IMR-90 (cell line): ENCODE results near the gene CEP20. TPM values are rescaled to one million over a fixed set of nuclear protein-coding genes. Genes with fewer than 3 reads are reported as not detected.
A peak's percentile ranks its signal among the peaks of the same experiment; 100 is the strongest.

Experiments
- ATAC-seq: fragments of 200-7000 bp; cut with Tn5 transposase; 2 replicates; pipeline ENCODE4 v1.9.1; 2020; ENCODE audit warnings: low read depth, mild to moderate bottlenecking, moderate library complexity
- BruUV-seq: library from RNA; stranded (reverse); fragments of 400-500 nt; replicated peaks from 2 replicates; lab custom pipeline; 2021; lab: Mats Ljungman, UMichigan
- CTCF ChIA-PET: fragments of 300-600 bp; formaldehyde crosslinking; extraction: SDS; loops from one replicate; lab custom pipeline; 2021; ENCODE audit warnings: antibody characterized with exemption; lab: Yijun Ruan, JAX
- POLR2A ChIA-PET: fragments of 300-600 bp; sonication (Branson Sonifier 250); formaldehyde crosslinking; loops from one replicate; lab custom pipeline; 2022; ENCODE audit warnings: antibody characterized with exemption; ENCODE audit not compliant: unreplicated experiment; lab: Charles Lee
- DNase-seq: peaks from one replicate; pipeline ENCODE4 v3.0.0; 2013
- H2AFZ ChIP-seq: replicated peaks from 2 replicates; pipeline ENCODE3; 2013; ENCODE audit warnings: low read length, mild to moderate bottlenecking; ENCODE audit not compliant: poor library complexity
- H2AK5ac ChIP-seq: 2 replicates; pipeline ENCODE4 v1.6.1; 2013; ENCODE audit warnings: low read depth, low read length, inconsistent platforms
- H2AK9ac ChIP-seq: replicated peaks from 2 replicates; pipeline ENCODE3; 2013; ENCODE audit warnings: mild to moderate bottlenecking, low read depth, low read length, moderate library complexity; ENCODE audit not compliant: poor library complexity
- H2BK120ac ChIP-seq: 2 replicates; pipeline ENCODE4 v1.6.1; 2013; ENCODE audit warnings: low read depth, low read length, inconsistent platforms
- H2BK15ac ChIP-seq: 3 replicates; pipeline ENCODE4 v1.6.1; 2013; ENCODE audit warnings: low read depth, low read length, inconsistent platforms
- H2BK20ac ChIP-seq: 2 replicates; pipeline ENCODE4 v1.6.1; 2013; ENCODE audit warnings: low read depth, mild to moderate bottlenecking, inconsistent platforms, low read length, moderate library complexity
- H2BK5ac ChIP-seq: 2 replicates; pipeline ENCODE4 v1.6.1; 2013; ENCODE audit warnings: mild to moderate bottlenecking, low read depth, low read length, inconsistent platforms; ENCODE audit not compliant: poor library complexity, severe bottlenecking
- H3K14ac ChIP-seq: replicated peaks from 2 replicates; pipeline ENCODE4 v1.6.1; 2013; ENCODE audit warnings: low read depth, low read length, inconsistent platforms
- H3K18ac ChIP-seq: 2 replicates; pipeline ENCODE4 v1.6.1; 2013; ENCODE audit warnings: low read depth, low read length, control low read depth
- H3K23ac ChIP-seq: 2 replicates; pipeline ENCODE4 v1.6.1; 2013; ENCODE audit warnings: low read depth, low read length, inconsistent platforms
- H3K27ac ChIP-seq: 2 replicates; pipeline ENCODE4 v1.5.1; 2013; ENCODE audit warnings: mild to moderate bottlenecking, control low read depth, low read length; ENCODE audit not compliant: insufficient read depth
- H3K27me3 ChIP-seq: 2 replicates; pipeline ENCODE4 v1.6.1; 2013; ENCODE audit warnings: low read length; ENCODE audit not compliant: control insufficient read depth, insufficient read depth
- H3K36me3 ChIP-seq: 2 replicates; pipeline ENCODE4 v1.6.1; 2013; ENCODE audit warnings: low read length, mixed read lengths; ENCODE audit not compliant: control insufficient read depth, insufficient read depth
- H3K4ac ChIP-seq: 2 replicates; pipeline ENCODE4 v1.6.1; 2013; ENCODE audit warnings: low read depth, low read length, inconsistent platforms
- H3K4me1 ChIP-seq: 2 replicates; pipeline ENCODE4 v1.6.1; 2013; ENCODE audit warnings: low read length, mixed read lengths; ENCODE audit not compliant: control insufficient read depth, insufficient read depth
- H3K4me2 ChIP-seq: 2 replicates; pipeline ENCODE4 v1.6.1; 2013; ENCODE audit warnings: low read depth, mild to moderate bottlenecking, control low read depth, low read length, moderate library complexity
- H3K4me3 ChIP-seq: 2 replicates; pipeline ENCODE4 v1.5.1; 2013; ENCODE audit warnings: low read depth, mild to moderate bottlenecking, control low read depth, low read length, moderate library complexity; ENCODE audit not compliant: insufficient read depth
- H3K56ac ChIP-seq: 2 replicates; pipeline ENCODE4 v1.6.1; 2013; ENCODE audit warnings: low read length, inconsistent platforms; ENCODE audit not compliant: insufficient read depth; ENCODE audit errors: extremely low read depth
- H3K79me1 ChIP-seq, 2 experiments: 2 replicates each; pipeline ENCODE4 v1.6.1; 2013; ENCODE audit warnings: low read length in 2 of 2, inconsistent platforms in 1 of 2, low read depth in 1 of 2
- H3K9ac ChIP-seq: 2 replicates; pipeline ENCODE4 v1.6.1; 2013; ENCODE audit warnings: low read depth, low read length, control low read depth
- H3K9me1 ChIP-seq: 2 replicates; pipeline ENCODE4 v1.6.1; 2013; ENCODE audit warnings: low read length, inconsistent platforms; ENCODE audit not compliant: insufficient read depth
- H3K9me3 ChIP-seq: 2 replicates; pipeline ENCODE4 v1.6.1; 2013; ENCODE audit warnings: low read length; ENCODE audit not compliant: control insufficient read depth, insufficient read depth
- H4K20me1 ChIP-seq: 2 replicates; pipeline ENCODE4 v1.6.1; 2013; ENCODE audit warnings: low read length, inconsistent platforms; ENCODE audit not compliant: insufficient read depth
- H4K5ac ChIP-seq: 2 replicates; pipeline ENCODE4 v1.6.1; 2013; ENCODE audit warnings: mild to moderate bottlenecking, low read depth, low read length, control low read depth
- H4K8ac ChIP-seq, 2 experiments: 2 replicates each; pipeline ENCODE4 v1.6.1; 2013; ENCODE audit warnings: low read depth in 2 of 2, low read length in 2 of 2, control low read depth in 1 of 2, inconsistent platforms in 1 of 2
- H4K91ac ChIP-seq: 2 replicates; pipeline ENCODE4 v1.6.1; 2013; ENCODE audit warnings: low read depth, low read length, inconsistent platforms; ENCODE audit not compliant: insufficient read depth
- BHLHE40 ChIP-seq: fragments of 150-350 bp; IDR thresholded peaks from 2 replicates; pipeline ENCODE4 v1.6.1; 2016; ENCODE audit warnings: mild to moderate bottlenecking, low read depth, low read length
- CEBPB ChIP-seq: IDR thresholded peaks from 2 replicates; pipeline ENCODE4 v1.6.1; 2012; ENCODE audit warnings: low read depth, low read length, improper control_type of control experiment
- CHD1 ChIP-seq: IDR thresholded peaks from 2 replicates; pipeline ENCODE4 v1.6.1; 2012; ENCODE audit warnings: low read depth, low read length, improper control_type of control experiment
- FOS ChIP-seq: fragments of 150-350 bp; IDR thresholded peaks from 2 replicates; pipeline ENCODE4 v1.6.1; 2016; ENCODE audit warnings: low read depth, low read length
- MAZ ChIP-seq: IDR thresholded peaks from 2 replicates; pipeline ENCODE4 v1.6.1; 2012; ENCODE audit warnings: low read depth, mild to moderate bottlenecking, low read length, improper control_type of control experiment, moderate library complexity, borderline replicate concordance
- POLR2A ChIP-seq: IDR thresholded peaks from 2 replicates; pipeline ENCODE4 v1.6.1; 2012; ENCODE audit warnings: mild to moderate bottlenecking, low read depth, low read length
- RAD21 ChIP-seq: IDR thresholded peaks from 2 replicates; pipeline ENCODE4 v1.6.1; 2012; ENCODE audit warnings: low read length, improper control_type of control experiment
- RCOR1 ChIP-seq: IDR thresholded peaks from 2 replicates; pipeline ENCODE4 v1.6.1; 2012; ENCODE audit warnings: mild to moderate bottlenecking, low read length, improper control_type of control experiment; ENCODE audit not compliant: insufficient replicate concordance
- SMC3 ChIP-seq: fragments of 150-350 bp; IDR thresholded peaks from 2 replicates; pipeline ENCODE4 v1.6.1; 2016; ENCODE audit warnings: low read depth, mild to moderate bottlenecking, antibody characterized with exemption, low read length, moderate library complexity
- WGBS, 2 experiments: methylation state at CpG; one replicate each; pipeline versions ENCODE4 v1.1.5 to v1.1.7; 2013; ENCODE audit warnings: missing lambda C conversion rate in 2 of 2; ENCODE audit not compliant: insufficient read length in 1 of 2; ENCODE audit errors: extremely low coverage in 2 of 2; 5-methylcytosine and 5-hydroxymethylcytosine counted together
- dilution Hi-C: fragments of 300-500 bp; cut with HindIII; formaldehyde crosslinking; loops from one replicate; pipeline ENCODE4 v1.14.3; 2018; ENCODE audit warnings: low sequenced_read_pairs; ENCODE audit not compliant: unreplicated experiment
- in situ Hi-C: fragments of 300-500 bp; cut with MboI; formaldehyde crosslinking; loops from 3 replicates; pipeline ENCODE4 v1.14.3; 2019; ENCODE audit warnings: low sequenced_read_pairs, inconsistent platforms, mixed read lengths
- intact Hi-C: fragments of 100-400 bp; cut with micrococcal nuclease; formaldehyde crosslinking; loops from 2 replicates; pipeline ENCODE4 v1.10.0; 2022
- polyA plus RNA-seq, 3 experiments: library from polyadenylated mRNA; depleted of rRNA; stranded (reverse); fragments of >200 nt; gene quantifications; 2 replicates each; pipeline ENCODE4 v1.2.3, GENCODE V29; 2012; ENCODE audit warnings: low replicate concordance in 1 of 3
- total RNA-seq: library from RNA; depleted of rRNA; stranded (reverse); fragments of >200 nt; gene quantifications from 2 replicates; pipeline ENCODE4 v1.2.3, GENCODE V29; 2012
- TF ChIP-seq, protein P1 (sequence below): fragments of 150-350 bp; IDR thresholded peaks from 2 replicates; pipeline ENCODE4 v1.6.1; 2016; ENCODE audit warnings: low read depth, mild to moderate bottlenecking, low read length, moderate library complexity, borderline replicate concordance
- TF ChIP-seq, protein P2 (sequence below): conservative IDR thresholded peaks from 2 replicates; pipeline ENCODE4 v1.5.1; 2012; ENCODE audit warnings: mild to moderate bottlenecking, low read depth, low read length, improper control_type of control experiment

The CEP20 gene
- total and polyA plus RNA-seq, 2 of the 4 experiments (the other 2 are of a cell fraction), result 28.8 to 40.1 TPM

DNA sequence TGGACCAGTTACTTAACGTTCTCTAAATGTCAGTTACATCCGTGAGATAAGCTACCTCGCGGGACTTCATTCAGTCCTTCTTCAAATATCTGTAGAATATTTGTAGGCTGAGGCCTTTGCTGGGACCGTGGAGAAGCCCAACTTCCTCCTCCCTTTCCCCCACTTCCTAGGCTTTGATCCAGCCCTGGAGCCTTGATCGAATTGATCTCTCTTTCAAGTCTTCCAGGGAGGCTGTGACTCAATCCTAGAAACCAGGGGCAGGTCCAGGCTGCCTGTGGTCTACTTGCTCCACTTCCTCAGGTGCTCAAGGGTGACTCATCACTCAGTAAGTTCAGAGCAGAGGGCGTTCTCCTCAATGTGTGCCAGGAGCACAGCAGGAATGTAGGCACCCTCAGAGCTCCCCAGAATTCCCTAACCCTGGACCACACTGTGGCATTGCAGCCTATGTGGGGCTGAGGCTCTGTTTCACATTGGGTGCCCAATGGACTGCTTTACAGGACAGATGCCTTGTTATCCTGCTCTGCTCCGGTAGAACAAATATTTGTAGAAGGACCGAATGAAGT lies 11.2 kb upstream of the CEP20 start:
- Histone ChIP-seq H3K27me3 (no peaks in the 10 kb centered on the region), H3K18ac (peak overlapping the region; percentile 35; the same call in 1 of the 2 replicates), H3K36me3 (no peaks in the 10 kb centered on the region), H3K4ac (peak overlapping the region; percentile 71; the same call in 1 of the 2 replicates), H3K4me1 (peaks cover 7% of the 10 kb centered on the region), H2BK120ac (peak overlapping the region; percentile 37), H3K56ac (no peak overlapping the region), H2AK9ac (peak overlapping the region; percentile 1), H2BK15ac (peak overlapping the region; percentile 1; the same call in 1 of the 3 replicates), H3K9ac (no peak overlapping the region), H2BK20ac (peak overlapping the region; percentile 67; the same call in 1 of the 2 replicates), H3K27ac (no peak overlapping the region), H3K4me3 (no peak overlapping the region), H4K20me1 (no peaks in the 10 kb centered on the region), H3K79me1 (peaks cover 0 to 11% of the 10 kb centered on the region in 2 experiments; a peak in 1 of 4 replicates), H3K14ac (0 out of 2 replicates have a peak overlapping the region, but pooled peaks have one; percentile 36), H4K8ac (peak overlapping the region; percentile 47 to 65; a peak in 2 of 4 replicates), H3K9me3 (no peaks in the 10 kb centered on the region), H2AFZ (no peak overlapping the region), H3K23ac (0 out of 2 replicates have a peak overlapping the region, but pooled peaks have one; percentile 47), H2BK5ac (no peak overlapping the region), H2AK5ac (peak overlapping the region; percentile 25; the same call in 1 of the 2 replicates), H3K9me1 (peaks cover 21% of the 10 kb centered on the region), H4K91ac (no peak overlapping the region; the same call in 1 of the 2 replicates), H4K5ac (no peak overlapping the region), H3K4me2 (no peak overlapping the region)
- POLR2A ChIA-PET, result no interaction called here
- DNase-seq, result peak; percentile 89
- in situ Hi-C loops, result loop anchor here (25.0 kb wide), 1 partner anchor 113 kb away; no protein-coding TSS in a partner anchor
- 40% methylated on average over 1 of the region's 9 CpGs; no CpG with 5 or more reads in 1 of the 2 experiments for WGBS, 2 experiments
- ATAC-seq, result peak; percentile 67
- CTCF ChIA-PET, result no interaction called here
- dilution Hi-C loops, result no loop called here
- intact Hi-C loops, result no loop called here
- no TSS peak for BruUV-seq
- TF ChIP-seq FOS (peak; percentile 84), CEBPB (peak; percentile 46; the same call in 1 of the 2 replicates), CHD1 (no peak), POLR2A (no peak), MAZ (no peak), RAD21 (no peak), BHLHE40 (0 out of 2 replicates have a peak, but pooled peaks have one; percentile 12), RCOR1 (no peak), SMC3 (no peak)
- TF ChIP-seq, protein P1, sequence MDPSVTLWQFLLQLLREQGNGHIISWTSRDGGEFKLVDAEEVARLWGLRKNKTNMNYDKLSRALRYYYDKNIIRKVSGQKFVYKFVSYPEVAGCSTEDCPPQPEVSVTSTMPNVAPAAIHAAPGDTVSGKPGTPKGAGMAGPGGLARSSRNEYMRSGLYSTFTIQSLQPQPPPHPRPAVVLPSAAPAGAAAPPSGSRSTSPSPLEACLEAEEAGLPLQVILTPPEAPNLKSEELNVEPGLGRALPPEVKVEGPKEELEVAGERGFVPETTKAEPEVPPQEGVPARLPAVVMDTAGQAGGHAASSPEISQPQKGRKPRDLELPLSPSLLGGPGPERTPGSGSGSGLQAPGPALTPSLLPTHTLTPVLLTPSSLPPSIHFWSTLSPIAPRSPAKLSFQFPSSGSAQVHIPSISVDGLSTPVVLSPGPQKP, result no peak
- TF ChIP-seq, protein P2, sequence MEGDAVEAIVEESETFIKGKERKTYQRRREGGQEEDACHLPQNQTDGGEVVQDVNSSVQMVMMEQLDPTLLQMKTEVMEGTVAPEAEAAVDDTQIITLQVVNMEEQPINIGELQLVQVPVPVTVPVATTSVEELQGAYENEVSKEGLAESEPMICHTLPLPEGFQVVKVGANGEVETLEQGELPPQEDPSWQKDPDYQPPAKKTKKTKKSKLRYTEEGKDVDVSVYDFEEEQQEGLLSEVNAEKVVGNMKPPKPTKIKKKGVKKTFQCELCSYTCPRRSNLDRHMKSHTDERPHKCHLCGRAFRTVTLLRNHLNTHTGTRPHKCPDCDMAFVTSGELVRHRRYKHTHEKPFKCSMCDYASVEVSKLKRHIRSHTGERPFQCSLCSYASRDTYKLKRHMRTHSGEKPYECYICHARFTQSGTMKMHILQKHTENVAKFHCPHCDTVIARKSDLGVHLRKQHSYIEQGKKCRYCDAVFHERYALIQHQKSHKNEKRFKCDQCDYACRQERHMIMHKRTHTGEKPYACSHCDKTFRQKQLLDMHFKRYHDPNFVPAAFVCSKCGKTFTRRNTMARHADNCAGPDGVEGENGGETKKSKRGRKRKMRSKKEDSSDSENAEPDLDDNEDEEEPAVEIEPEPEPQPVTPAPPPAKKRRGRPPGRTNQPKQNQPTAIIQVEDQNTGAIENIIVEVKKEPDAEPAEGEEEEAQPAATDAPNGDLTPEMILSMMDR, result no peak
